GM23248 (cell line): ENCODE data around the gene COASY.

ENCODE experiments used
- EZH2 ChIP-seq: fragments of 200-600 bp; sonication (generic); IDR thresholded peaks from 2 replicates; pipeline ENCODE4 v1.6.1; 2018; ENCODE audit warnings: antibody characterized with exemption, mild to moderate bottlenecking; ENCODE audit not compliant: insufficient read depth, poor library complexity, severe bottlenecking
- EZH2phosphoT487 ChIP-seq: fragments of 200-600 bp; sonication (generic); IDR thresholded peaks from 2 replicates; pipeline ENCODE4 v1.6.1; 2018; ENCODE audit warnings: antibody characterized with exemption, moderate library complexity, mild to moderate bottlenecking, low read depth; ENCODE audit not compliant: insufficient read depth

- TF ChIP-seq EZH2 (no peak), EZH2phosphoT487 (no peak)
Observed at GRCh38 chr17:42538482-42538881, 23.5 kb upstream of the COASY start.
